NCI-H524 treated with DMSO at 0.1 percent for 48 hours (cell line): ENCODE results near the gene PLPP1.
A peak's percentile ranks its signal among the peaks of the same experiment; 100 is the strongest.

Experiments used
- DNase-seq: peaks from one replicate; lab custom pipeline; 2025; lab: John Stamatoyannopoulos, UW

The PLPP1 gene

DNA sequence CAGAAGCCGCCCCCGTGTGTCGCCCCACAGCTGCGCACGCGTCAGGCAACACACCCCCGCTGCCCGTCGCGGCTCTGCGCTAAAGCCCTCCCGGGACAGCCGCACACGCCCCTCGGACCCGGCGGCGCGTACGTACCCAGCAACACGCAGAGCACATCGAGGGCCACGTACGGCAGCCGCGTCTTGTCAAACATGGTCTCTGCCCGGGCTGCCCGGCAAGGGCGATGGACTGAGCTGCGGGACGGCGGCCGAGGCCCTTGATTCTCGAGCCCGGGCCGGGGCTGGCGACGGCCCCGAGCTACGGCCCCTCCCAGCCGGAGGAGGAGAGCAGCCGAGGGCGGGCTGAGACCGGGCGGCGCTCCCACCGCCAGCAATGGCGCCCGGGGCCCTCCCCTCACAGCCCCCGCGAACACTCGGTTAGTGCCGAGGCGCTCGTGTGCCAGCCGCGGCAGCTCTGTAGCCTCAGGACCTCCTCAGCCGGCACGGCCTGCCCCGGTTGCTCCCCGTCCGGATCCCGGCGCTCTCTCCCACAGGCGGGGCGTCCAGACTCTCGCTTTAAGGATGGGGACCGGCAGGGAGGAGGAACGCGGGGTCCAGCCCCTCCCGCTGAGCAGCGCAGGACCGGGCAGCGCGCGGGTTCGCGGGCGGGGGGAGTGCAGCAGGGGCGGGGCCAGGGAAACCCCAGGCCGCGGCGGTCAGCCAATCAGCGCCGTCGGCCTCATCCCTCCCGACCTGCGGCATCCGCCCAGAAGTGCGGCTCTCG, at the start of gene PLPP1:
Gene PLPP1 (minus strand): TSS at position 529 of the 763 bp plus-strand sequence. CDS start 335 bp downstream, at position 194.
- peak; percentile 39 for DNase-seq

DNA sequence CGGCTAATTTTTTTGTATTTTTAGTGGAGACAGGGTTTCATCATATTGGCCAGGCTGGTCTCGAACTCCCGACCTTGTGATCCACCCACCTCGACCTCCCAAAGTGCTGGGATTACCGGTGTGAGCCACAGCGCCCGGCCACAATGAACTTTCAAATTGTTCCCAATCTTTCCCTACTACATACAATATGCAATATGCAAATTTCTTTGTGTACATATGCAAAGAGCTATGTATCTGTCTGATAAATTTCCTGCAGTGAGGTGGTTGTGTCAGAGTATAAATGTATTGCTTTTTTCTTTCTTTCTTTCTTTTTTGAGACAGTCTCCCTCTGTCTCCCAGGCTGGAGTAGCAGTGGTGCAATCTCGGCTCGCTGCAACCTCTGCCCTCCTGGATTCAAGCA, 48.8 kb upstream of the PLPP1 start:
- DNase-seq, result no peak

DNA sequence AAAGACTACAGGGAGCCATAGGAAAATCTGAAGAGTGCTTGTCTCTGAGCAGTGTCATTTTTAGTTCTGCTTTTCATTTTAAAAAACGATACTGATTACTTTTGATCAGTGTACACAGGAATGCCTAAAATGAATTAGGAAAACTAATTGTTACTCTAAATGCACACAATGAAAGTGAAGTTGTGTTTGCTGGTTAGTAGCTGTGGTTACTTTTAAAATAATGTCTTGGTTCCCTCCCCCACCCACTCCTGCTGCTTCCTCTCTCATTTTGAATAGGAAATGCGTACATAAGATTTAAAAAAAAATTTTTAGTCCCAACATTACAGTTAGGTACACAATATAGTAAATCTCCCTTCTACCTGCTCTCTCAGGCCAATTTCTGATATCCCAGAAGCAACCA, 47.5 kb upstream of the PLPP1 start:
- DNase-seq, result no peak

DNA sequence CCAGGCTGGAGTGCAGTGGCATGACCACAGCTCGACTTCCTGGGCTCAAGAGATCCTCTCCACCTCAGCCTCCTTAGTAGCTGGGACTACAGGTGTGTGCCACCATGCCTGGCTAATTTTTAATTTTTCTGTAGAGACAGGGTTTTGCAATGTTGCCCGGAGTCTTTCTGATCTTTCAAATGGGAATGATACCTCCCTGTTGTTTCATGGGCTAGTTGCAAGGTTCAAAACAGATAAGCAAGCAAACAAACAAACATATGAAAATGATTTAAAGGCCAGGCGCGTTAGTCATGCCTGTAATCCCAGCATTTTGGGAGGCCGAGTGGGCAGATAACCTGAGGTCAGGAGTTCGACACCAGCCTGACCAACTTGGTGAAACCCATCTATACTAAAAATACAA, 45.3 kb upstream of the PLPP1 start:
- no peak for DNase-seq

DNA sequence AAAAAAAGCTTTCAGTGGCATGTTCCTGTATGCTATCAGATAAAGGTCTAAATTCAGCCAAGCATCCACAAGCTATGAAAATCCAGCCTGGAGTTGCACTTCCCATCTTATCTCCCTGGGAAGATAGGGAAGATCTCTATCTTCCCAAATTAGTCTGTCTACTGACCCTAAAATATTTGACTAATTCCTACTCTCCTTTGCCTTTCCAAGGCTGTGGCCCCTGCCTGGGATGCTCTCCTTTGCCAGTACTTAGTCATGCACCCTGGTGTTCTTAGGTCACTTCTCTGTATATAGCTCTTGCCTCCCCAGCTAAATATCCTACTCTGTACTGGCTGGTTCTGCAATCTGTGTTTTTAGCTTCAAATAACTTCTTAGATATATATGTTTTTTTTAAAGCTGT, 44.0 kb upstream of the PLPP1 start:
- DNase-seq, result no peak

DNA sequence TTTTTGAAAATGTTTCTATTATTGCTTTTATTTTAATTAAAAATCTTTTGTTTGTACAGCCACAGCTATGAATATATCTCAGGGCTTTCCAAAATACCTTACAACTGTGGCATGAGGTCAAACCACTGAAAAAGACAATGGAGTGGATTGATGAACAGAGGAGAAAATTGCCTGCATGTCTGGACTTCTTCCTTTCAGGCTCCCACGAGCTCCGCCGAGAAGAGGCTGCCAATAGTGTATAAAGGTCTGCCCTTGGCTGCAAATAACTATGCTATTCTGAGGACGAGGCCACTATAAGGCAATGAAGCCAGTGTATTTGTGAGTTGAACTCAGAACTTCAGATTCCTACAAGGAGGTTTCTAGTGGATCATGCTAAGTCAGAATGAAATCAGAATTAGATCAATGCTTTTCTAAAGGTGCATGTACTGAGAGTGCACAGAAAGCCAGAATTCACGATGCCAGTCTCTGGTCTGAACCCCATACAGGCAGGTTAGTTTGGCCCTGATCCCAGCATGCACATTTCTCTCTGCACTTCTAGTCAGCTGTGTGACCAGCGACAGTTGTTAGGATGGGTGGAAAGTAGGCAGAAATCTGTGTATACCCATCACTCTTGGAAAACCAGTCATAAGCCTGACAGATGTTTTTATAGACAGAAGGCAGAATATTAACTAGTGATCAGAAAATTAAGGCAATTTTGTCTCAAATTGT, 42.7 kb upstream of the PLPP1 start:
- no peak for DNase-seq

DNA sequence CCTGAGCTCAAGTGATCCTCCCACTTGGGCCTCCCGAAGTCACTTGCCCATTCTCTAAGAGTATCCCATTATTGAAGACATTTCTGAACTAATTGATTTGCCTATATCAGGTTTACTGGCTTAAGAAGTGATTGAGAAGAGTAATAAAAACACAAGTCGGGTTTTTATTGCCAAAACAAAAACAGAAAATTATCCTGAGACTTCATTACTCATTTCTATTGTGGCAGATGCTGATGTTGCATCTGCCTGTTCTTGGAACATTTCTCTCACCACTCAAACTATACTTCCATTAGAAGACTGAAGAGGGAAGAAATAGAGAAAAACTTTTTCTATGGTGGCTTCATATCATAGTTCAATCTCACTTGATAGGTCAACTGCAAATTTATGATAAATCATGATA, 41.9 kb upstream of the PLPP1 start:
- no peak for DNase-seq

DNA sequence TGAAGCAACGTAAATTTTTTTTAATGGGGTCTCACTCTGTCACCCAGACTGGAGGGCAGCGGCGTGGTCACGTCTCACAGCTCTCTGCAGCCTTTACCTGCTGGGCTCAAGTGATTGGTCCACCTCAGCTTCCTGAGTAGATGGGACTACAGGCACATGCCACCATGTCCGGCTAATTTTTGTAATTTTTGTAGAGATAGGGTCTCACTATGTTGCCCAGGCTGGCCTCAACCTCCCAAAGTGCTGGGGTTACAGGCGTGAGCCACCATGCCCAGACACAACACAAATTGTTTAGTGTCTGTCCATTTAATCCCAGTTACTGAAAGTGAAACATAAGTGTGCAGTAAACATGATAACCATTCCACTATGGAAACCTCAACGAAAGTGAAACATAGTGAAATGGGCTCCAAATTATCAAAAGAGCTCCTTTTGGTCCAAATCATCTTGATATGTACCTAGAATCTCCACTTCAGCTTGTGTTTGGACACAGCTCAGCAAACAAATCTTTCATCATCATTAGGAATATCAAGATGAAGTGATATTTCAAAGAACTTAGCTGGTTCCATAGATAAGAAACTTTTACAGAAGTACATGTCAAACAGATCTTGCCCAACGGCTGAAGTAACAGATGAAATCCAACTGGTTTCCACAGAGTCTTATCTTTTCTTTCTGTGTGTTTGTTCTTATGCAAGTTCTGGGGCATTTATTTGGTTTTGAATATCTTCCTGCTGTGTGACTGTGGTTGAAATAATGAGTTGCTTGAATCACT, 41.2 kb upstream of the PLPP1 start:
- DNase-seq, result no peak

DNA sequence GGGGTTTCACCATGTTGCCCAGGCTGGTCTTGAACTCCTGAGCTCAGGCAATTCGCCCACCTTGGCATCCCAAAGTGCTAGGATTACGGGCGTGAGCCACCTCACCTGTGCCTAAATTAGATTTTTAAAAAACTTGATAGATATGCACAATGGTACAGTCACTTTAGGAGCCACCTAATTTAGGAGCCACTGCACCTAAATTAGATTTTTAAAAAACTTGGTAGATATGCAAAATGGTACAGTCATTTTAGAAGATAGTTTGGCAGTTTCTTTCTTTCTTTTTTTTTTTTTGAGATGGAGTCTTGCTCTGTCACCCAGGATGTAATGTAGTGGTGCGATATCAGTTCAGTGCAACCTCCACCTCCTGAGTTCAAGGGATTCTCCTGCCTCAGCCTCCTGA, 37.8 kb upstream of the PLPP1 start:
- DNase-seq, result no peak

DNA sequence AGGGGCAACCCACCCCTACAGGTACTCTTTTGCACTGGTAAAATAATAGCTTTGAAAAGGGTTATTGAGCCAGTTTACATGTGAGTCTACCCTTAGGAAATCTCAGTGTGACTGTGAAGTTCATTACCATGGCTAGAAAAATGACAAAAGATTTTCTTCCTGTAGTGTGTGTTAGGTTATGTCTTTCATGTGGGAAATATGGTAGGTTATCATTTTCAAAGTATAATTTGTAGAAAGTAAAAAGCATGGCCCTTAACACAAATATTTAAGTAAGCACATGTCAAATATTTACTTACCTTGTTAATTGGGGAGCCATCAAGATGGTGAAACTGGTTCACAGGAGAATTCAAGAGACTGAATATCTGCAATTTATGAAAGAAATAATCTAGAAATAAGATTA, 37.3 kb upstream of the PLPP1 start:
- DNase-seq, result no peak

DNA sequence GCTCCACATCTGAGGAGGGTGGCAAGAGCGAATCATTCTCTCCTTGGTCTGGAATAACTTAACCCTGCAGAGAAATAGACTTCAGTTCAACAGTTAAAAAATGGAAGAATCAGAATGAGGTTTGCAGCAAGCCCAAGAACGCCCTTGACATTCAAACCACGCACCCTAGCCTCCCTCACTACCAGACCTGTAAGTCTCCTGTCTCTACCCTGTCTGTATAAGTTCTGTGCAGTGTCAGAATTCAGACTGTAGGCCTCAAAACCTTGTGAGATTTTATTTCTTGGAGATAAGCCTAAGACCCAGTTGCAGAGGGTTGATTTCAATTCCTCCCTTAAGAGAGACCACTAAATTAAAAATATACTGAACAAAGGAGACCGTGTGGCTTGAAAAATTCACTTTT, 35.8 kb upstream of the PLPP1 start:
- DNase-seq, result no peak

DNA sequence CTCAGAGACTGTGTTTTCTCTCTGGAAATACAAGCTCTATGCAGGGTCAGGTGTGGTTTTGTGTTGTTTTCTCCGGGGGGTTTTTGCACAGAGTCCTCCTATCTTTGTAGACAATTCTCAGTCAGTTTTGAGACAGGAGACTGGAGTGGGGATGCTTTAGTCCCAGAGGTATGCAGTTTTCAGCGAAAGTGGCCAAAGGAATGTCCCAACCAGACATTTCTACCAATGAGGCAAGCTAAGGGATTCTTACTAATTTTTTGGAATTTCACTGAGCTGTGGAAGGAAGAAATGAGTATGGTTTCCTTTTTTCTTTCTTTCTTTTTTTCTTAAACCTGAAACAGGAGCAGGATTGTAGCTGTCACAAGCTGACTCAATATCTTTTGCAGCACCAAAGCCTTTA, 35.3 kb upstream of the PLPP1 start:
- no peak for DNase-seq

DNA sequence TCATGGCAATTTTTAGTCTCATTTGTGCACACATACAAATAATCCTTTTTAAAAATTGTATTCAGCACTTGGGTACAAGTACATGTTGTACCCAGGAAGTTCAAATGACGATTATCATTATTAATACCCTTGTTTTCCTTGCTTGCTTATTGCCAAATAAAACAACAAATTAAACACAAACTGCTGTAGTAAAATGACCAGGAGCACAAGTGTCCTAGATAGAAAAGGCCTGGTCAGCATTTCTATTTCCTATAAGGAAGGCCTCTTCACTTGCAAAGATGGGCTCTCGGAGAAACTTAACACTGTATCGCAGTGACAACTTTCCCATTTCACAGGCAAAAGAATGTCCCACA, 34.7 kb upstream of the PLPP1 start:
- DNase-seq, result no peak

DNA sequence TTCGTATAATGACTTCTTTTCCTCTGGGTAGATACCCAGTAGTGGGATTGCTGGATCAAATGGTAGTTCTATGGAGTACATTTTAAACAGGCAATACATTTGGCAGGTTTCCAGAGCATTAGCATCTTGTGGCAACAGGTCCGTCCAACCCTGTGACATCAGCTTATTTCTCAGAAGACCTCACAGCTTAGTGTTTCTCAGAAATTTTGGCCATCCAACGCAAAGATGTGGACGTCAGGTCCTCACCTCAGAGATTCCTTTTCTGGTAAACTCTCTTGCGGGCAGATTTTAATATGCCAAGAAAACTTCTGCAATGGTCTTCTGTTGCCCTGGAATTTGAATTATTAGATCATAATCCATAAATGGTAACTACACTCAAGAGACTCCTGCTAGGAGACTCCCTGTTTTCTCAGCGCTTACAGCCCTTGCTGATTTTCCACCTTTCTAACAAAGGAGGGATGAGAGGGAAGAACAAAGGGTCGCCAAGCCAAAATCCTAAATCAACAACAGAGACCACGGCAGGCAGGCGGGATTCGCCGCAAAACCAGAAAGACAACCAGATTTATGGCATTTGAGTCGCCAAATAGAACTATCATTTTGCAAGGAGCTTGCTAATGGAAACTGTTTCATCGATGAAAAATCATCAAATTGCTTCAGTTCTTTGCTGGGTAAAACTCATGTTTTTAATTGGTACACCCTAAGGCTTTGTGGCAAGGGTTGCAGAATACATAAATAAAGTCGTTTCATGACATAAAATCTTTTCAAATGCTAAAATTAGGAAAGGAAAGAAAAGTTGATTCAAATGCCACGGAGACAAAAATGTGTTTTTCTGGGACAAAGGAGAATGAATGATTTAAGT, 34.1 kb upstream of the PLPP1 start:
- no peak for DNase-seq

DNA sequence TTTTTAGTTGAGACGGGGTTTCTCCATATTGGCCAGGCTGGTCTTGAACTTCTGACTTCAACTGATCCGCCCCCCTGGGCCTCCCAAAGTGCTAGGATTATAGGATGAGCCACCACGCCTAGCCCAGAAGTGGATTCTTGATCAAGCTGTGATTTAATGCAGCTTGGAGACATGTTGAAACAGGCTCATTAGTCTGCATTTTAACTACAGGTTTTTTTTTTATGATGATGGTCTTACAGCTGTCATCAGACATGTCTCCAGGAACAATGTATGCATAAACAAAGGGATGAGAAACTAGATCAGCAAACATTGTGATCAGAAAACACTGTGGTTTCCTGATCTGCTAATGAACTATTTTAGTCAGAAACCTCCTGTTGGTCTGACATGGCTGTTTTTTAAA, 30.0 kb upstream of the PLPP1 start:
- no peak for DNase-seq

DNA sequence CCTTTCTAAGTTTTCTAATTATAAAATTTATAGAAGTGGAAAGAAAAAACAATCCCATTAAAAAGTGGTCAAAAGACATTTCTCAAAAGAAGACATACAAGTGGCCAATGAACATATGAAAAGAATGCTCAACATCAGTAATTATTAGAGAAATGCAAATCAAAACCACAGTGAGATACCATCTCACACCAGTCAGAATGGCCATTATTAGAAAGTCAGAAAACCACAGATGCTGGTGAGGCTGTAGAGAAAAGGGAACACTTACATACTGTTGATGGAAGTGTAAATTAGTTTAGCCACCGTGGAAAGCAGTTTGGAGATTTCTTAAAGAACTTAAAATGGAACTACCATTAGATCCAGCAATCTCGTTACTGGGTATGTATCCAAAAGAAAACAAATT, 23.7 kb upstream of the PLPP1 start:
- no peak for DNase-seq

DNA sequence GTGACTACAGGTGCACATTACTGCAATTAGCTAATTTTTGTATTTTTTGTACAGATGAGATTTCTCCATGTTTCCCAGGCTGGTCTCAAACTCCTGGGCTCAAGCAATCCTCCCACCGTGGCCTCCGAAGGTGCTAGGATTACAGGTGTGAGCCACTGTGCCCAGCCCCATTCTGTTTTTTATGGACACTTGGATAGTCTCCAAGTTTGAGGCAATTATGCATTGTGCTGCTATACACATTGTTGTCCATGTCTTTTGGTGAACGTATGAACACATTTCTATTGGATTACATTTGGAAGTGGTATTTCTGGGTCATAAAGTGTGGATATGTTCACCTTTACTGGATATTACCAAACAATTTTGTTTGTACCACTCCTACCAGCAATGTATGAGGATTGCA, 22.4 kb upstream of the PLPP1 start:
- no peak for DNase-seq

DNA sequence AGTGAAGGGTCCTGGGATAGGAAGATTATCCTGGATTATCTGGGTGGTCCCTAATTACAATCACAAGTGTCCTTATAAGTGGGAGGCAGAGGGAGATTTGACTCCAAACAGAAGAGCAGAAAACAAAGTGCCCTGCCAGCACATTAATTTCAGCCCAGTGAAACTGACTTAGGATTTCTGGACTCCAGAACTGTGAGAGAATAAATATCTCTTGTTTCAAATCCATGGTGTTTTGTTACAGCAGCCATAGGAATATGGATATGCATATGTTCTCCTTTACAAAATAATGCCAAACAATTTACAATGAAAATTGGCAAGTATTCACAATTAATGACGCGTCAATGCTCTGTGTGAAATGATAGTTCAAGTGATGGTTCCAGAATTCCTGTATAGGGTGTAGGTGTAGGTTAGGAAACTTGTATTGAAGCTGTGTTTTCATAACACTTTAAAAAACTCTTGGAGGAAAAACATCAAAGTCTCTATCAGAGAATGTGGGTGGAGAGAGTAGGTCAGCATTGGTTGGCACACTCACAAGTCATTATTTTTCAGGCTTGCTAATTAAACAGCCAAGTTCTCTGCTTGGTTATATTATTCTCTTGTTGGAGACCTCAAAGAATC, 19.9 kb upstream of the PLPP1 start:
- peak; percentile 63 for DNase-seq

DNA sequence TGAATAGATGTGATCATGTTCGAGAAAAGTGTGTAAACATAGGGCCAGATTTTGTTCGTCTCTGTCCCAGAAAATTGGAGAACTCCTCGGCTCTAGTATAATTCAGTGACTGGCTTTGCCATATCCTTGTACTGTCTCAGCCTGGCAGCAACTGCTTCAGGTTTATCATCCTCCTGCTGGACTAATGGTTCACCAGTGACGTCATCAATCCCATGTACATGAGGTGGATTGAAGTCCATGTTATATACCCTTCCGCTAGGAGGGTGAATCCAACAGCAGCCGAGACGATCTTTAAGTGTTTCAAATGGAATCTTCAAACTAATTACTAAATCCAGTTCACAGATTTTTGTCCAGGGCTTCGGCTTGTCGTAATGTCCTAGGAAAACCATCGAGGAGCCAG, 17.1 kb upstream of the PLPP1 start:
- DNase-seq, result no peak

DNA sequence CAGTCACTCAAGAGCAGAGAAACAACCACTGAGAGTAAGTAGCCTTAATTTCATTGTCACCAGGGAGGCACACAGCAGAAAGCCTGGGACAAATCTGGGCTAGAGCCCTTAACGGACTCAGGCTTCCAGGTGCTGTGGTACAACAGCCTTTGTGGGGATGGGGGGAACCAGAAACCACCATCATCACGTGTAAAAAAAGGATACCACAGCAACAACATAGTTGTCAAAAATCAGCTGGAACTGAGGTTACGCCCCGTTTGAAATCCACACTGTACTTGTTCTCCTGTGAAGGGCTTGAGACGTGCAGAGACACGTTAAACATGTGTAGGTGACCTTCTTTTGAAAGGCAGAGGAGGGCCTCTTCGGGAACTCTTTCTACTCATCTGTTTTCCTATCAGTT, 16.6 kb upstream of the PLPP1 start:
- no peak for DNase-seq

DNA sequence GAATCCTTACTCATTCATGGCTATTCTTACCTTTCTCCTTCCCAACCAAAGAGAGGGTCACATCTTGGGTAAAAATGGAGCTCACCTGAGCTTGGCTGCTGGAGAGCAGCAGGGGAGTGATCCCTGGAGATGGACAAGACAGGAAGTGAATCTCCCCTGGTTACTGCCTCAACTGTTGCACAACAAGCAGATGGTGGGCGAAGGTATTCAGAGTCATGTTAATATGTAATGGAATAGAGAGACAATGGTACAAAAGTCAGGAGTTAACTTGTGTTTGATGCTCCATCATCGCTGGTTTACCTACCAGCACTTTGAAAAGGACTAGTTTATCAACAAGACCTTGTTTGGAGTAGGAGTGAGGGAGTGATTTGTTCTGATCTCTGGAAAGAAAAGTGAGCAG, 13.0 kb upstream of the PLPP1 start:
- DNase-seq, result no peak

DNA sequence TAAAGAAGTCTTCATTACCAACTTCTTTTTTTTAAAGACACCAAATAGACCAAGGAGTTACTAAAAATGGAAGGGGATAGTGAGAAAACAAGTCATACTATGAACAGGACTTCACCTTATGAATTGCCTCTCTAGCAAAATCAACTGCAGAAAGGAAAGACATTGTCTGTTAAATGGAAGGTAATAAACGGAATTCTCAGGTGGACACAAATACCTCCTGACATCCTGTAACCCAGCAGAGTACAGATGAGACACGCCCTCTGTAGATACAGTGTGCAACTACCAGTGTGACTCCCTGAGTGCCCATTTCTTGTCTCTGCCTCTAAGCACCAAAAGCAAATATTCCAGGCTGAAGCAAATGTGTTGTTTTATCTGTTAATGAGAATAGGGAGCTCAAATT, 12.2 kb upstream of the PLPP1 start:
- DNase-seq, result no peak
